Natural killer cell treated with Interleukin-12 subunit alpha and Interleukin-12 subunit beta and Interleukin-15 and Interleukin-18, amount 100 ng/mL, for 72 hours (primary cell): ENCODE measurements around the gene CSNK1G2. TPM values are rescaled to one million over a fixed set of nuclear protein-coding genes. Genes with fewer than 3 reads are reported as not detected.
A peak's percentile ranks its signal among the peaks of the same experiment; 100 is the strongest.

ENCODE experiments used
- ATAC-seq, 2 donors: fragments of 150-1000 bp; cut with Tn5 transposase in 1 of 2; sonication (Bioruptor Pico), chemical (Tn5 transposase) in 1 of 2; 2 replicates each; pipeline ENCODE4 v1.10.0; 2021
- DNase-seq: peaks from one replicate; pipeline ENCODE4 v3.0.0; 2022; ENCODE audit warnings: low spot score
- H3K27ac Mint-ChIP-seq, 2 donors: 1 replicate in 1 of 2; 2 replicates in 1 of 2; pipeline ENCODE4 v1.8.0; 2022; ENCODE audit warnings: mixed read lengths in 2 of 2, mild to moderate bottlenecking in 1 of 2, moderate library complexity in 1 of 2
- H3K27me3 Mint-ChIP-seq, 2 donors: 1 replicate in 1 of 2; 2 replicates in 1 of 2; pipeline ENCODE4 v1.8.0; 2022; ENCODE audit warnings: mixed read lengths in 2 of 2
- H3K36me3 Mint-ChIP-seq: one replicate; pipeline ENCODE4 v1.8.0; 2022; ENCODE audit warnings: mixed read lengths
- H3K4me1 Mint-ChIP-seq, 2 donors: 1 replicate in 1 of 2; 2 replicates in 1 of 2; pipeline ENCODE4 v1.8.0; 2022; ENCODE audit warnings: low read depth in 2 of 2, mixed read lengths in 2 of 2, mild to moderate bottlenecking in 1 of 2
- H3K4me3 Mint-ChIP-seq: one replicate; pipeline ENCODE4 v1.8.0; 2022; ENCODE audit warnings: mixed read lengths
- H3K9me3 Mint-ChIP-seq: 2 replicates; pipeline ENCODE4 v1.8.0; 2022; ENCODE audit warnings: mixed read lengths
- total RNA-seq, 2 donors: library from RNA; stranded (reverse); gene quantifications; one replicate each; pipeline ENCODE4 v1.2.3, GENCODE V29; 2022

The CSNK1G2 gene
- total RNA-seq, 2 donors from 2014 or later = 57.5 to 103 TPM

- no peak overlapping the region for H3K4me3 Mint-ChIP-seq
- H3K9me3 Mint-ChIP-seq = no peaks in the 10 kb centered on the region
- ATAC-seq (no peak), DNase-seq (peak; percentile 59)
- no peaks in the 10 kb centered on the region for H3K36me3 Mint-ChIP-seq
- no peak overlapping the region for H3K27ac Mint-ChIP-seq
- H3K4me1 Mint-ChIP-seq = peaks cover 0 to 10% of the 10 kb centered on the region in 2 donors
- no peaks in the 10 kb centered on the region for H3K27me3 Mint-ChIP-seq
These were observed 33.6 kb downstream of the CSNK1G2 start for GRCh38 chr19:1974381-1975161.

- no peaks in the 10 kb centered on the region for H3K9me3 Mint-ChIP-seq
- DNase-seq = peak; percentile 56
- ATAC-seq = no peak
- H3K36me3 Mint-ChIP-seq = no peaks in the 10 kb centered on the region
- no peaks in the 10 kb centered on the region for H3K27me3 Mint-ChIP-seq
- H3K4me1 Mint-ChIP-seq = peaks cover 0 to 10% of the 10 kb centered on the region in 2 donors
- no peak overlapping the region for H3K27ac Mint-ChIP-seq
- no peak overlapping the region for H3K4me3 Mint-ChIP-seq
These were observed 34.1 kb downstream of the CSNK1G2 start for GRCh38 chr19:1975162-1975480.

- Mint-ChIP-seq H3K4me3 (no peak overlapping the region), H3K9me3 (no peaks in the 10 kb centered on the region), H3K4me1 (peaks cover 0 to 10% of the 10 kb centered on the region in 2 donors), H3K36me3 (no peaks in the 10 kb centered on the region), H3K27ac (no peak overlapping the region), H3K27me3 (no peaks in the 10 kb centered on the region)
- ATAC-seq = no peak
- DNase-seq = no peak
These were observed 36.1 kb downstream of the CSNK1G2 start for GRCh38 chr19:1977120-1977519.

- H3K36me3 Mint-ChIP-seq = no peaks in the 10 kb centered on the region
- no peak for DNase-seq
- H3K27ac Mint-ChIP-seq = no peak overlapping the region
- no peak overlapping the region for H3K4me3 Mint-ChIP-seq
- ATAC-seq = no peak
- peaks cover 0 to 10% of the 10 kb centered on the region in 2 donors for H3K4me1 Mint-ChIP-seq
- no peaks in the 10 kb centered on the region for H3K27me3 Mint-ChIP-seq
- no peaks in the 10 kb centered on the region for H3K9me3 Mint-ChIP-seq
These were observed 37.4 kb downstream of the CSNK1G2 start for GRCh38 chr19:1978346-1978894.

- ATAC-seq (no peak), DNase-seq (no peak)
- Mint-ChIP-seq H3K36me3 (no peaks in the 10 kb centered on the region), H3K9me3 (no peaks in the 10 kb centered on the region), H3K4me1 (peaks cover 0 to 8% of the 10 kb centered on the region in 2 donors), H3K4me3 (no peak overlapping the region), H3K27ac (no peak overlapping the region), H3K27me3 (no peaks in the 10 kb centered on the region)
These were observed 38.0 kb downstream of the CSNK1G2 start for GRCh38 chr19:1979017-1979416.

GRCh38 chr19:1979642-1980041 lies 38.7 kb downstream of the CSNK1G2 start:
- H3K9me3 Mint-ChIP-seq = no peaks in the 10 kb centered on the region
- H3K4me3 Mint-ChIP-seq = no peak overlapping the region
- no peak overlapping the region for H3K27ac Mint-ChIP-seq
- H3K27me3 Mint-ChIP-seq = no peaks in the 10 kb centered on the region
- peaks cover 0 to 8% of the 10 kb centered on the region in 2 donors for H3K4me1 Mint-ChIP-seq
- ATAC-seq = no peak
- DNase-seq = no peak
- no peaks in the 10 kb centered on the region for H3K36me3 Mint-ChIP-seq

GRCh38 chr19:1980091-1980808 lies 39.3 kb downstream of the CSNK1G2 start:
- Mint-ChIP-seq H3K4me1 (peaks cover 0 to 8% of the 10 kb centered on the region in 2 donors), H3K27ac (no peak overlapping the region), H3K27me3 (no peaks in the 10 kb centered on the region), H3K9me3 (no peaks in the 10 kb centered on the region), H3K4me3 (no peak overlapping the region), H3K36me3 (no peaks in the 10 kb centered on the region)
- DNase-seq = no peak
- no peak for ATAC-seq

GRCh38 chr19:1980809-1981181 lies 39.8 kb downstream of the CSNK1G2 start:
- no peaks in the 10 kb centered on the region for H3K9me3 Mint-ChIP-seq
- no peaks in the 10 kb centered on the region for H3K27me3 Mint-ChIP-seq
- no peak for DNase-seq
- H3K4me1 Mint-ChIP-seq = peaks cover 0 to 8% of the 10 kb centered on the region in 2 donors
- ATAC-seq = no peak
- no peak overlapping the region for H3K27ac Mint-ChIP-seq
- no peaks in the 10 kb centered on the region for H3K36me3 Mint-ChIP-seq
- H3K4me3 Mint-ChIP-seq = no peak overlapping the region

- ATAC-seq (no peak), DNase-seq (peak; percentile 55)
- H3K9me3 Mint-ChIP-seq = no peaks in the 10 kb centered on the region
- H3K27ac Mint-ChIP-seq = no peak overlapping the region
- no peaks in the 10 kb centered on the region for H3K36me3 Mint-ChIP-seq
- no peaks in the 10 kb centered on the region for H3K27me3 Mint-ChIP-seq
- H3K4me3 Mint-ChIP-seq = no peak overlapping the region
- H3K4me1 Mint-ChIP-seq = peaks cover 0 to 3% of the 10 kb centered on the region in 2 donors
These were observed 40.3 kb downstream of the CSNK1G2 start for GRCh38 chr19:1981253-1981652.

- no peak overlapping the region for H3K4me3 Mint-ChIP-seq
- DNase-seq = no peak
- H3K27me3 Mint-ChIP-seq = no peaks in the 10 kb centered on the region
- no peaks in the 10 kb centered on the region for H3K9me3 Mint-ChIP-seq
- no peak overlapping the region for H3K27ac Mint-ChIP-seq
- no peaks in the 10 kb centered on the region for H3K36me3 Mint-ChIP-seq
- ATAC-seq = no peak
- H3K4me1 Mint-ChIP-seq = peaks cover 0 to 3% of the 10 kb centered on the region in 2 donors
These were observed 43.4 kb downstream of the CSNK1G2 start for GRCh38 chr19:1984357-1984756.

GRCh38 chr19:1985588-1986356 lies 44.8 kb downstream of the CSNK1G2 start:
- H3K4me1 Mint-ChIP-seq = peaks cover 0 to 3% of the 10 kb centered on the region in 2 donors
- H3K36me3 Mint-ChIP-seq = no peaks in the 10 kb centered on the region
- H3K27me3 Mint-ChIP-seq = no peaks in the 10 kb centered on the region
- H3K9me3 Mint-ChIP-seq = no peaks in the 10 kb centered on the region
- no peak overlapping the region for H3K27ac Mint-ChIP-seq
- DNase-seq (no peak), ATAC-seq (peak in 1 of 2 donors; percentile 3)
- H3K4me3 Mint-ChIP-seq = no peak overlapping the region

- peaks cover 0 to 3% of the 10 kb centered on the region in 2 donors for H3K4me1 Mint-ChIP-seq
- no peak overlapping the region for H3K27ac Mint-ChIP-seq
- no peaks in the 10 kb centered on the region for H3K9me3 Mint-ChIP-seq
- peak in 1 of 2 donors; percentile 21 for ATAC-seq
- no peaks in the 10 kb centered on the region for H3K27me3 Mint-ChIP-seq
- no peak for DNase-seq
- H3K36me3 Mint-ChIP-seq = no peaks in the 10 kb centered on the region
- H3K4me3 Mint-ChIP-seq = no peak overlapping the region
These were observed 45.6 kb downstream of the CSNK1G2 start for GRCh38 chr19:1986357-1987162.
